ENCODE data around the gene OPRM1. TPM values are rescaled to one million over a fixed set of nuclear protein-coding genes. Genes with fewer than 3 reads are reported as not detected.
A peak's percentile ranks its signal among the peaks of the same experiment; 100 is the strongest.

OPRM1 gene
- total RNA-seq, 1 experiment from 2014 or later = not detected

DNA sequence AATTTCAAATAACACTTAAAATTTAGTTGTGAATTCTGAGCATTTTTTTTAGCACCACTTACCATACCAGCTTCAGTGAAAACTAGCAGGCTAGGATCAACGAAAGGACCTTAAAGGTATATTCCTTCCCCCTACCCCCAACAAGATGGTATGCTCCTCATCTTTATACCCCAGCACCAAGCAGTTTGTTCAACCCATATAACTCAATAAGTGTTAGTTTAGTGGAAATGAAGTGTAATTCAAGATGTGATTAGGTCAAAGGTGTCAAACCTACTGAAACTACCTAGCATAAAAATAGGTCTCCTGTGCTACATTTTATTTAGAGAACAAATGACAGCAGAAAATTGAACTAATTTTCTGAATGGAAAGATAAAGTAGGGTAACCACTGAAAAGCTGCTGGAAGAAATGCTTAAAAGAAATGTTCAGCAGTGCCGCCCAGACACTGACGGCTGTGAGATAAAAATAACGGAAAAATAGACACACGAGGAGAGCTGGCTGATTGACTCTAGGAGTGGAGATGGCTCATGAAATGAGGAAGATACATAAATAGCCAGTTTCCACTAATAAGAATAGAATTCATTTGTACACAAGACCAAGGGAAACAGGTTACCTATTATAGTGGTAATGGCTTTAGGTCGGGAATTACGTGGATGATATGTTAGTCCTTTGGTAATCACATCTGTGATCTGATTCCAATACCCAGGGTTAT lies 222.8 kb downstream of the OPRM1 start:
- DNase-seq = no peak
- Histone ChIP-seq H3K4me3 (no peak overlapping the region), H3K36me3 (no peaks in the 10 kb centered on the region), H3K9me3 (no peaks in the 10 kb centered on the region), H3K27me3 (no peaks in the 10 kb centered on the region)

- H3K4me3 ChIP-seq = no peak overlapping the region
- H3K36me3 ChIP-seq = no peaks in the 10 kb centered on the region
- no peaks in the 10 kb centered on the region for H3K9me3 ChIP-seq
- H3K27me3 ChIP-seq = no peaks in the 10 kb centered on the region
- DNase-seq = no peak
These were observed 227.6 kb downstream of the OPRM1 start for GRCh38 chr6:154266560-154267099.

DNA sequence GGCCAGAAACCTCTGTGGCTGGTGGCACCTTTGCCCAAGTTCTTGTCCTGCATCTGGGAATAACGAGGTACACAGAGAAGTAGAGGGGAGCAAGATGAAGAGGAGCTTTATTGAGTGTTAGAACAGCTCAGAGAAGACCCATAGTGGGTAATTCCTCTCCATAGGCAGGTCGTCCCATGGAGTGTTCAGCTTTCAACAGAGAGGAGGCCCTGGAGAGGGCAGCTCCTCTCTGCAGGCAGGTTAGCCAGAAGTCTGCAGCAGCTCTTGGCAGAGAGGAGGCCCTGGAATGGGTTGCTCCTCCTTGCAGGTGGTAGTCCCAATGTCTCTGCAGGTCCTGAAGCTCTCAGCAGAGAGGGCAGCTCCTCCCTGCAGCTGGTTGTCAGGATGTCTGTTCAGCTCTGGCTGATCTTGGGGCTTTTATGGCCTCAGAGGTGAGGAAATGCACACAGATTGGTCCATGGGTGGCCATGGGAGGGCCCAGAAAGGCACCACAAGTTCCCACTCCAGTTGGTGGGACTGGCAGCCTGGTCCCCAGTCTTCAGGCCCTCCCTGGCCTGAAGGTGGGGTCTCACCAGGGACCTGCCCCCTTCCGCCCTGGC lies 228.6 kb downstream of the OPRM1 start:
- no peak for DNase-seq
- H3K9me3 ChIP-seq = no peaks in the 10 kb centered on the region
- H3K4me3 ChIP-seq = no peak overlapping the region
- no peaks in the 10 kb centered on the region for H3K27me3 ChIP-seq
- H3K36me3 ChIP-seq = no peaks in the 10 kb centered on the region

- H3K9me3 ChIP-seq = no peaks in the 10 kb centered on the region
- no peak for DNase-seq
These were observed 229.4 kb downstream of the OPRM1 start for GRCh38 chr6:154268486-154268885.

DNA sequence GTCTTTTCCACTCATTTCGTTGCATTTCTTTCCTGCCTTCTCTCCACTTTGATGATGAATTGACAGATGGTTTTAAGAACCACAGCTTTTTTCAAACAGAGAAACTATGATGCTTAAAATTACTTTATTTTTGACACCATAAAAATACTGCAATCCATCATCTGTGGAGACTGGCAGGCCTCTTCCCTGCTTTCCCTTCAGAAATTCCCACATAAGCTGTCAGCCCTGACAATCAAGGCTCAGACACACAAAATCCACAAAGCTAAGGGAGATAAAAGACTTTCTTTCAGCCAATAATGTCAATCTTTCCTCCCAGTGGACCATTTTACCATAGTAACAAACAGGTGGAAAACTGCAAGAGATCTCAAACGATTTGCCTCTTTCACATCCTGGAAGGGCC lies 235.1 kb downstream of the OPRM1 start:
- Histone ChIP-seq H3K9me3 (no peaks in the 10 kb centered on the region), H3K36me3 (no peaks in the 10 kb centered on the region), H3K4me3 (no peak overlapping the region), H3K27me3 (no peaks in the 10 kb centered on the region)
- DNase-seq = no peak

More at GRCh38 chr6:154268486-154268885, 229.4 kb downstream of the OPRM1 start:
- Histone ChIP-seq H3K4me3 (no peak overlapping the region), H3K27me3 (no peaks in the 10 kb centered on the region), H3K36me3 (no peaks in the 10 kb centered on the region)

GRCh38 chr6:154276810-154277628 lies 238.0 kb downstream of the OPRM1 start:
- H3K27me3 ChIP-seq = no peaks in the 10 kb centered on the region
- DNase-seq = no peak
- H3K36me3 ChIP-seq = no peaks in the 10 kb centered on the region
- H3K9me3 ChIP-seq = no peaks in the 10 kb centered on the region
- no peak overlapping the region for H3K4me3 ChIP-seq

- no peak for DNase-seq
- no peaks in the 10 kb centered on the region for H3K27me3 ChIP-seq
- H3K4me3 ChIP-seq = no peak overlapping the region
- no peaks in the 10 kb centered on the region for H3K9me3 ChIP-seq
- H3K36me3 ChIP-seq = no peaks in the 10 kb centered on the region
These were observed 238.6 kb downstream of the OPRM1 start for GRCh38 chr6:154277629-154278017.

DNA sequence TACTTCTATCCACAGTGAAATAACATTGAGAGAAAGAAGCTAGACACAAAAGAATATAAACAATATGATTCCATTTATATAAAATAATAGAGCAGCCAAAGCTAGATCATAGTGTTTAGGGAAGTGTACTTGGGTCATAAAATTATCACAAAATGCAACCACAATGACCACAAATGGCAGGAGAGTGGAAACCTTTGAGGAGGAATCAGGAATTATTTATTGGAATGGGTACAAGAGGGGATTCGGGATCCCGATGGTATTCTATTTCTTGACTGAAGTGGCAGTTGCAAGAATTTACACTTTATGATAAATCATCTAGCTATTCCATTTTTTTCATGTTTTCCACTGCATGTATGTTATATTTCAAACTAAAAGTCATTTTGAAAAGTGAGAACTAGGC lies 241.5 kb downstream of the OPRM1 start:
- no peak for DNase-seq
- Histone ChIP-seq H3K36me3 (no peaks in the 10 kb centered on the region), H3K9me3 (no peaks in the 10 kb centered on the region), H3K27me3 (no peaks in the 10 kb centered on the region), H3K4me3 (no peak overlapping the region)

DNA sequence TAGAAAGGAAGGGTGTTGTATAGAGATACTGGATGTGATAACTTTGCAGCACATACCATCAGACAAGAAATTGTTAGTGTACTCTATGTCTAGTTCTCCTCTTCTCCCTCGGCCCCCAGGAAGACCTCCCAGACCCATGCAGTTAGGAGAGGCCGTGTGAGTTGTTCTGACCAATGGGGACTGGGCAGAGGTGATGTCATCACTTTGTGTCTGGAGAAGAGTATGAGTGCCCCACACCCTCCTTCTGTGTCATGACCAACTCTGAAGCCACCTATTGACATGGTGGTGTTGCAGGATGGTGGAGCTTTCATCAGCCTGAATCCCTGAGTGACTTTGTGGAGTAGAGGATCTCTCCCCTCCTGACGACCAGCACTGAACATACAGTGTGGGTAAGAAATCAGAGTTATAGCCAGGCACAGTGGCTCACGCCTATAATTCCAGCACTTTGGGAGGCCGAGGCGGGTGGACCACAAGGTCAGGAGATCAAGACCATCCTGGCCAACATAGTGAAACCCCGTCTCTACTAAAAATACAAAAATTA lies 245.3 kb downstream of the OPRM1 start:
- no peaks in the 10 kb centered on the region for H3K9me3 ChIP-seq
- H3K27me3 ChIP-seq = no peaks in the 10 kb centered on the region
- DNase-seq = no peak
- H3K4me3 ChIP-seq = no peak overlapping the region
- no peaks in the 10 kb centered on the region for H3K36me3 ChIP-seq

DNA sequence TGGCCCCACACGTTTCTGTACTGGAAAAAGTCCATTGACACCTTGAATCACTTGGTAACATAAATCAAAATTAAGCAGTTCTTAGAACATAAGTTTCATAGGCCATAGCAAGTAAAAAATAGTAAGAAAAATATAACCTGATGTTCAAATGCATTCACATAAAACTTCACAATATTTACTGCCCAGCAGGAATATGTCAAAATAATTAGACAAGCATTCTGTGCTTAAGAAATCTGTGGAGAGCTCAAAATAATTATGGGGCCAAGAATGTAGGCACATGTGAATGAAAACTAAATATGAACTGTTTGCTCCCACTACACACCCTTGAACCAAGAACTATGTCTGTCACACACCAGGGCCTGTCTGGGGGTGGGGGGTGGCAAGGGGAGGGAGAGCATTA lies 246.8 kb downstream of the OPRM1 start:
- DNase-seq = no peak
- no peaks in the 10 kb centered on the region for H3K27me3 ChIP-seq
- H3K9me3 ChIP-seq = no peaks in the 10 kb centered on the region

DNA sequence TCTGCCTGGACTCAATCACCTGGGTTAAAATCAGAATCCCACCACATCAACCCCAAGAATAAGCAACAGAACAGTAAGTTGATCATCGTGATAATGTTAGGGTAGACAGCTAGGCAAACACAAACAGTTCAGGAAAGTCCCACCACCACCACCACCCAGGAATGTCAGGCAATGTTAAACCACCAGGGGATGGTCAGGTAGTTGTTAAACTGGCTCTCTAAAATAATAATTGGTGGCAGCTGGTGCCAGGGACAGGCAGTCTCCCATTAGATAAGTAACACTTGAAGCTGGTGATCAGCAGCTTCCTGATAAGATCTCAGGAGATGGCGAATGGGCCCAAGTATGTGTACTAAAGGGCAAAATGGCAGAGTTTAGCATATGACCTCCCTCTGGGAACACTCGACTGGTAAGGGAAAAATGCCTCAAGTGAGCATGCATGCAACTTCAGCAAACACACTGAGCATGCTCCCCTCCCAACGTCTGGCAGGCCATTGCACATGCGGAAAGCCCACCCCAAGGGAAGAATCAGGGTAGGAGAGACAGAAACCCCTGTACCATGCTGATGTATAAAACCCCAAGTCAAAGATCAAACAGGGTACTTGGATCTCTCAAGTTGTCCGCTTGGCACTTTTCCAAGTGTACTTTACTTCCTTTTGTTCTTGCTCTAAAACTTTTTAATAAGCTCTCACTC lies 250.9 kb downstream of the OPRM1 start:
- Histone ChIP-seq H3K9me3 (no peaks in the 10 kb centered on the region; the same call in 1 of the 2 replicates), H3K4me3 (no peak overlapping the region), H3K36me3 (no peaks in the 10 kb centered on the region), H3K27me3 (no peaks in the 10 kb centered on the region)
- no peak for DNase-seq

More for the DNA sequence above, 246.8 kb downstream of the OPRM1 start:
- H3K4me3 ChIP-seq = no peak overlapping the region
- no peaks in the 10 kb centered on the region for H3K36me3 ChIP-seq

- Histone ChIP-seq H3K27me3 (no peaks in the 10 kb centered on the region), H3K36me3 (no peaks in the 10 kb centered on the region), H3K9me3 (no peaks in the 10 kb centered on the region; the same call in 1 of the 2 replicates), H3K4me3 (no peak overlapping the region)
- no peak for DNase-seq
These were observed 253.0 kb downstream of the OPRM1 start for GRCh38 chr6:154292066-154292465.

GRCh38 chr6:154292855-154293519 lies 253.9 kb downstream of the OPRM1 start:
- Histone ChIP-seq H3K9me3 (no peaks in the 10 kb centered on the region; the same call in 1 of the 2 replicates), H3K36me3 (no peaks in the 10 kb centered on the region), H3K4me3 (no peak overlapping the region), H3K27me3 (no peaks in the 10 kb centered on the region)
- peak; percentile 25 for DNase-seq

- DNase-seq = no peak
These were observed 256.7 kb downstream of the OPRM1 start for GRCh38 chr6:154295733-154296132.

More at GRCh38 chr6:154295733-154296132, 256.7 kb downstream of the OPRM1 start:
- Histone ChIP-seq H3K9me3 (no peaks in the 10 kb centered on the region; the same call in 1 of the 2 replicates), H3K36me3 (no peaks in the 10 kb centered on the region), H3K27me3 (no peaks in the 10 kb centered on the region), H3K4me3 (no peak overlapping the region)

Measured in MG63 (cell line).